GM12878 (cell line): ENCODE results near the gene LEFTY1. TPM values are rescaled to one million over a fixed set of nuclear protein-coding genes. Genes with fewer than 3 reads are reported as not detected.

Source experiments
- ATAC-seq: fragments of 200-7000 bp; cut with Tn5 transposase; 3 replicates; pipeline ENCODE4 v1.9.1; 2020; ENCODE audit warnings: mild to moderate bottlenecking, moderate library complexity
- BruUV-seq: library from RNA; stranded (reverse); fragments of 400-500 nt; replicated peaks from 2 replicates; lab custom pipeline; 2021; lab: Mats Ljungman, UMichigan
- CTCF ChIA-PET: fragments of 300-600 bp; sonication (Branson Sonifier 250); formaldehyde crosslinking; extraction: SDS; loops from one replicate; lab custom pipeline; 2021; ENCODE audit warnings: inconsistent platforms; lab: Yijun Ruan, JAX
- POLR2A ChIA-PET: fragments of 350-600 bp; formaldehyde crosslinking; extraction: SDS; loops from one replicate; lab custom pipeline; 2021; ENCODE audit warnings: inconsistent platforms; lab: Charles Lee
- RAD21 ChIA-PET: fragments of 300-600 bp; sonication (Branson Sonifier 250); formaldehyde crosslinking; loops from one replicate; lab custom pipeline; 2023; ENCODE audit warnings: antibody characterized with exemption; ENCODE audit not compliant: unreplicated experiment; lab: Charles Lee
- SMC1A ChIA-PET: fragments of 300-600 bp; sonication (Branson Sonifier 250); formaldehyde crosslinking; loops from one replicate; lab custom pipeline; 2023; ENCODE audit not compliant: unreplicated experiment, uncharacterized antibody; lab: Charles Lee
- DNase-seq: peaks from one replicate; pipeline ENCODE4 v3.0.0-alpha.2; 2011; ENCODE audit warnings: low read depth, low spot score
- FAIRE-seq: peaks from 3 replicates; lab custom pipeline; 2011; peaks lifted over from hg19 to GRCh38; lab: Jason Lieb, UNC
- H2AFZ ChIP-seq: 2 replicates; pipeline ENCODE4 v1.6.0; 2011; ENCODE audit warnings: low read depth, low read length, control low read depth; ENCODE audit not compliant: control insufficient read depth
- H3K27ac ChIP-seq: 2 replicates; pipeline ENCODE4 v1.5.1; 2011; ENCODE audit warnings: control low read depth; ENCODE audit not compliant: control insufficient read depth, insufficient read depth
- H3K27me3 ChIP-seq, 2 experiments: replicated peaks in 1 of 2; 2 replicates each; pipeline versions ENCODE4 v1.6.0 to v1.6.1; 2011; ENCODE audit warnings: low read length in 1 of 2; ENCODE audit not compliant: control insufficient read depth in 2 of 2, insufficient read depth in 2 of 2
- H3K36me3 ChIP-seq, 2 experiments: 2 replicates each; pipeline ENCODE4 v1.5.1; 2011; ENCODE audit warnings: low read length in 1 of 2; ENCODE audit not compliant: control insufficient read depth in 2 of 2, insufficient read depth in 2 of 2
- H3K4me1 ChIP-seq: 2 replicates; pipeline ENCODE4 v1.6.1; 2011; ENCODE audit warnings: mild to moderate bottlenecking, low read length, moderate library complexity, mixed read lengths; ENCODE audit not compliant: control insufficient read depth, insufficient read depth
- H3K4me2 ChIP-seq: 2 replicates; pipeline ENCODE4 v1.6.0; 2011; ENCODE audit warnings: control low read depth; ENCODE audit not compliant: control insufficient read depth, insufficient read depth
- H3K4me3 ChIP-seq: fragments of 200-600 bp; sonication (generic); 2 replicates; pipeline ENCODE4 v1.5.1; 2016
- H3K79me2 ChIP-seq: 2 replicates; pipeline ENCODE4 v1.6.0; 2011; ENCODE audit warnings: low read length; ENCODE audit not compliant: control insufficient read depth, insufficient read depth
- H3K9ac ChIP-seq: 2 replicates; pipeline ENCODE4 v1.8.0; 2011; ENCODE audit warnings: low read length, control low read depth, mixed read lengths; ENCODE audit not compliant: control insufficient read depth, insufficient read depth
- H3K9me3 ChIP-seq: replicated peaks from 3 replicates; pipeline ENCODE4 v1.5.1; 2011; ENCODE audit warnings: mild to moderate bottlenecking, low read length; ENCODE audit not compliant: control insufficient read depth, insufficient read depth
- H4K20me1 ChIP-seq: 2 replicates; pipeline ENCODE4 v1.6.0; 2011; ENCODE audit not compliant: control insufficient read depth, insufficient read depth
- CEBPB ChIP-seq, 2 experiments: fragments of 150-350 bp in 1 of 2; IDR thresholded peaks; 2 replicates each; pipeline ENCODE4 v1.6.1; 2012 to 2014; ENCODE audit warnings: low read depth in 2 of 2, low read length in 2 of 2, borderline replicate concordance in 1 of 2, inconsistent platforms in 1 of 2
- CHD4 ChIP-seq: fragments of 200-600 bp; sonication (generic); IDR thresholded peaks from 2 replicates; pipeline ENCODE4 v1.6.1; 2016; ENCODE audit warnings: mild to moderate bottlenecking
- HCFC1 ChIP-seq: fragments of 150-350 bp; IDR thresholded peaks from 2 replicates; pipeline ENCODE4 v1.6.1; 2014; ENCODE audit warnings: low read length
- MXI1 ChIP-seq: fragments of 150-350 bp; IDR thresholded peaks from 2 replicates; pipeline ENCODE4 v1.6.1; 2011; ENCODE audit warnings: low read depth, mild to moderate bottlenecking, inconsistent platforms, low read length, improper control_type of control experiment
- NR2C1 ChIP-seq: fragments of 450-650 bp; IDR thresholded peaks from 2 replicates; pipeline ENCODE4 v1.6.1; 2017; ENCODE audit warnings: antibody characterized with exemption, mild to moderate bottlenecking, moderate library complexity
- PAX8 ChIP-seq: fragments of 450-650 bp; IDR thresholded peaks from 2 replicates; pipeline ENCODE4 v1.6.1; 2017; ENCODE audit warnings: mild to moderate bottlenecking, moderate library complexity
- POU2F2 ChIP-seq: IDR thresholded peaks from 3 replicates; pipeline ENCODE4 v1.6.1; 2011; ENCODE audit warnings: low read depth, mild to moderate bottlenecking, low read length, borderline replicate concordance
- RCOR1 ChIP-seq: conservative IDR thresholded peaks from 2 replicates; pipeline ENCODE4 v1.6.1; 2012; ENCODE audit warnings: low read depth, low read length, improper control_type of control experiment
- SIN3A ChIP-seq: IDR thresholded peaks from 2 replicates; pipeline ENCODE4 v1.6.1; 2012; ENCODE audit warnings: low read depth, low read length, improper control_type of control experiment
- SMARCA5 ChIP-seq: fragments of 450-650 bp; IDR thresholded peaks from 2 replicates; pipeline ENCODE4 v1.6.1; 2017; ENCODE audit warnings: mild to moderate bottlenecking
- YBX1 ChIP-seq: fragments of 450-650 bp; IDR thresholded peaks from 2 replicates; pipeline ENCODE4 v1.6.1; 2016; ENCODE audit warnings: antibody characterized with exemption
- ZBED1 ChIP-seq: IDR thresholded peaks from 2 replicates; pipeline ENCODE4 v1.6.1; 2016; ENCODE audit warnings: borderline replicate concordance
- ZNF217 ChIP-seq: fragments of 450-650 bp; IDR thresholded peaks from 2 replicates; pipeline ENCODE4 v1.6.1; 2017; ENCODE audit warnings: antibody characterized with exemption, mild to moderate bottlenecking
- WGBS: methylation state at CpG from one replicate; pipeline ENCODE4 v1.1.6; 2016; ENCODE audit warnings: low lambda C conversion rate; ENCODE audit not compliant: insufficient replicate concordance, insufficient coverage; ENCODE audit errors: missing lambda C conversion rate; 5-methylcytosine and 5-hydroxymethylcytosine counted together
- in situ Hi-C: fragments of 300-500 bp; cut with MboI; formaldehyde crosslinking; loops from 9 replicates; pipeline ENCODE4 v1.14.3; 2018; ENCODE audit warnings: mixed read lengths
- intact Hi-C: fragments of 100-400 bp; cut with micrococcal nuclease; formaldehyde crosslinking; loops from one replicate; pipeline ENCODE4 v1.14.2; 2022; ENCODE audit not compliant: unreplicated experiment
- polyA plus RNA-seq, 11 experiments: library from polyadenylated mRNA; depleted of rRNA in 4 of 11; unstranded in 6 of 11; stranded (reverse) in 5 of 11; fragments of >200 nt; fragmentation: Nextera tagmentation in 4 of 11; fragmentation: Illumina TruSeq in 1 of 11; extraction: Ambion mirVana in 4 of 11; extraction: Trizol in 1 of 11; gene quantifications; 1 replicate in 1 of 11; 2 replicates in 10 of 11; pipeline versions ENCODE4 v1.2.1 to v1.2.3, GENCODE V29; 2011 to 2016; ENCODE audit warnings: inconsistent platforms in 2 of 11, missing spikeins in 2 of 11, low read depth in 1 of 11
- total RNA-seq, 4 experiments: library from RNA; depleted of rRNA in 3 of 4; stranded (reverse); fragments of >200 nt in 3 of 4; fragmentation: Illumina TruSeq in 1 of 4; extraction: Trizol in 1 of 4; gene quantifications; 2 replicates each; pipeline versions ENCODE4 v1.2.1 to v1.2.3, GENCODE V29; 2013 to 2021
- TF ChIP-seq, protein P1 (sequence below): IDR thresholded peaks from 2 replicates; pipeline ENCODE4 v1.6.1; 2012; ENCODE audit warnings: low read depth, low read length, improper control_type of control experiment

The LEFTY1 gene
- total and polyA plus RNA-seq, 10 of the 15 experiments (the other 5 are each of a cell fraction or from before 2014, with no cell fraction given) = 0.06 TPM; not detected in 8

DNA sequence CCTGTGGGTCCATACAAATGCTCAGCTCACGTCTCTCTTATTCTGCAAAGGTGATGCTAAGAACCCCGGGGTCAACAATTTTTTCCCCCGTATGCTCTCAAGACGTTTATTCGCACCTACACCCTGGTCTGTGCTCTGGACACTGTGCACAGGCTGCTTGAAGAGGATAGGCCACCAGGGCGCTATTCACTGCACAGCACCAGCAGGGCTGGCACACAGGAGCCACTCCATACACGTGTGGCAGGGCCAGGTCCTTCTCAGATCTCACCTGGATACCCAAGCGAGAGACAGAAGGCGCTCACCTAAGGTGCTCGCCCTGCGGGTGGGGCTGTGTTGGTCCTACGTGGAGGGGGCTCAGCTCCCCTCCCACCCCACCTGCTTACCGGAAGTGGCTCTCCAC, 23.4 kb downstream of the LEFTY1 start:
- no peaks in the 10 kb centered on the region for H3K79me2 ChIP-seq
- no peaks in the 10 kb centered on the region for H4K20me1 ChIP-seq
- intact Hi-C loops (no loop called here), in situ Hi-C loops (no loop called here)
- no peak overlapping the region for H3K4me3 ChIP-seq
- ChIA-PET POLR2A (interaction anchor here (1.3 kb wide), 1 partner anchor 13 kb away, joined by 3 read pairs; no protein-coding TSS in a partner anchor), RAD21 (no interaction called here), CTCF (no interaction called here), SMC1A (interaction anchor here (1.6 kb wide), 1 partner anchor 8 kb away, joined by 3 read pairs; no protein-coding TSS in a partner anchor)
- H3K36me3 ChIP-seq = peaks cover 18 to 22% of the 10 kb centered on the region in 2 experiments
- FAIRE-seq = no peak
- 78% methylated on average over 13 of the region's 13 CpGs for WGBS
- BruUV-seq = no TSS peak
- no peak overlapping the region for H3K9ac ChIP-seq
- TF ChIP-seq ZBED1 (no peak), HCFC1 (no peak), YBX1 (no peak), POU2F2 (no peak), RCOR1 (no peak), SIN3A (no peak), MXI1 (no peak), NR2C1 (no peak), CEBPB (IDR thresholded peaks at IDR 0.05; ENCODE audit: borderline replicate concordance in 1 of 2, low read depth in 2 of 2, low read length in 2 of 2) (no peak), ZNF217 (no peak), PAX8 (no peak), CHD4 (no peak), SMARCA5 (no peak)
- TF ChIP-seq, protein P1, sequence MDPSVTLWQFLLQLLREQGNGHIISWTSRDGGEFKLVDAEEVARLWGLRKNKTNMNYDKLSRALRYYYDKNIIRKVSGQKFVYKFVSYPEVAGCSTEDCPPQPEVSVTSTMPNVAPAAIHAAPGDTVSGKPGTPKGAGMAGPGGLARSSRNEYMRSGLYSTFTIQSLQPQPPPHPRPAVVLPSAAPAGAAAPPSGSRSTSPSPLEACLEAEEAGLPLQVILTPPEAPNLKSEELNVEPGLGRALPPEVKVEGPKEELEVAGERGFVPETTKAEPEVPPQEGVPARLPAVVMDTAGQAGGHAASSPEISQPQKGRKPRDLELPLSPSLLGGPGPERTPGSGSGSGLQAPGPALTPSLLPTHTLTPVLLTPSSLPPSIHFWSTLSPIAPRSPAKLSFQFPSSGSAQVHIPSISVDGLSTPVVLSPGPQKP = no peak
- no peak overlapping the region for H3K4me2 ChIP-seq
- H3K27ac ChIP-seq = no peak overlapping the region
- H3K4me1 ChIP-seq = peaks cover 6% of the 10 kb centered on the region
- H2AFZ ChIP-seq = no peak overlapping the region
- no peak for DNase-seq
- no peaks in the 10 kb centered on the region for H3K27me3 ChIP-seq
- no peaks in the 10 kb centered on the region for H3K9me3 ChIP-seq
- no peak for ATAC-seq
